NCI-H510A (cell line): ENCODE results near the gene SLC13A3.

Source experiments
- DNase-seq: peaks from one replicate; lab custom pipeline; 2025; lab: John Stamatoyannopoulos, UW

Gene SLC13A3

DNA sequence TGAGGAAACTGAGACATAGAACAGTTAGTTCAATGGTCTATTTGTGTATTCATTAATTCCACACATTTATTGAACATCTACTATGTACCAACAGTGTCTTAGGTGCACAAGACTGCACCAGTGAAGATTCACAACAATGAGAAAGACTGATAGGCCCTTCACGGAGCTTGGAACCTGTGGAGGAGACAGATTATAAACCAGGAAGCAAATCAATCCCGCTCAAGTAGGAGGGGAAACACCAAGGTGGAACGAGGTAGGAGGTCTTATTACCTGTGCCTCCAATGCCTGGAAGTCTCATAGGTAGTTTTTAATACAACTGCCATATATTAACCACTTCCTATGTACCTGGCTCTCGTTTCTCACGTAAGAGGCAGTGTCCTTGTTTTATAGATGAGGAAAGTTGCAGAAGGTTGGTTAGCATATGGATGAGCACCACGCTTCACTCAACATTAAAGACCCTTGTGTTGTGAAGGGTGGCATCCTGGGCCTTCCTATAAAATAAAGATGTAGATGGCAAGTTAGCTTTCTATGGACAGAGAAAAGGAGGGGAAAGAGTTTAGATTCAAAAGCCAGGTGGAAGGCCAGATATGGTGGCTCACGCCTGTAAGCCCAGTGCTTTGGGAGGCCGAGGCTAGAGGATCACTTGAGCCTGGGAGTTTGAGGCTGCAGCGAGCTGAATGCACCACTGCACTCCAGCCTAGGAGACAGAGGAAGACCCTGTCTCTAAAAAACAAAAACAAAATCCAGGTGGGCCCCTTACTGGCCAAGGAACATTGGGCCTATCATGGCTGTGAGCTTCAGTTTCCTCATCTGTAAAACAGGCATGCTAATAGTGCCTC, 45.1 kb downstream of the SLC13A3 start:
- DNase-seq: no peak

GRCh38 chr20:46605181-46605580, 46.1 kb downstream of the SLC13A3 start:
- DNase-seq: no peak

DNA sequence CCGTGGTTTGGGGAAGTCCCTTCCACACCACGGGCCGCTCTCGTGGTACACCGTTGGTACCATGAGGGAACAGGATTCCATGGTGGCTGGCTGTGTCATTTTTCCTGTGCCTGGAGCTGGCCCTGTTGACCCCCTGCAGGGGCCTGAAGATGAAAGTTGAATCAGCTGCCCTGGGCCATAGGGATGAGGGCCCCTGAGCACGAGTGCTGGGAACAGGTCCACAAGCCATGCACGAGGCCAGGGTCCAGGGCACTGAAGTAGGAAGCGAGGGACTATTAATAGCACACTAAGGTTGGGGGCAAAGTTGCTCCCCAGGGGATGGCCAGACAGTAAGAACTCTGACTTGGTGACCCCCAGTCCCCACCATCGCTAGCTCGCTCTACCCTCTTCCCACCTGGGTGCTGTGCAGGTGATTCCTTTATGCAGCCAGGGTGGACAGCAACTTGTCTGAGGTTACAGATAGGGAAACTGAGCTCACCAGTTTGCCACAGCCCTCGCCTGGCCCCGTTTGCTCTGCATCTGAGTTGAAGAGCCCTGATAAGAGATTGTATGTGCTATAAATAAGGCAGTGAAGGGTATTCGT, 46.6 kb downstream of the SLC13A3 start:
- DNase-seq: no peak

GRCh38 chr20:46602429-46602828, 48.8 kb downstream of the SLC13A3 start:
- DNase-seq: no peak

- DNase-seq: no peak
Measured at GRCh38 chr20:46601603-46602122, 49.6 kb downstream of the SLC13A3 start.

GRCh38 chr20:46600286-46600752, 50.9 kb downstream of the SLC13A3 start:
- DNase-seq: no peak

- no peak for DNase-seq
Measured at GRCh38 chr20:46599227-46599987, 51.9 kb downstream of the SLC13A3 start.

DNA sequence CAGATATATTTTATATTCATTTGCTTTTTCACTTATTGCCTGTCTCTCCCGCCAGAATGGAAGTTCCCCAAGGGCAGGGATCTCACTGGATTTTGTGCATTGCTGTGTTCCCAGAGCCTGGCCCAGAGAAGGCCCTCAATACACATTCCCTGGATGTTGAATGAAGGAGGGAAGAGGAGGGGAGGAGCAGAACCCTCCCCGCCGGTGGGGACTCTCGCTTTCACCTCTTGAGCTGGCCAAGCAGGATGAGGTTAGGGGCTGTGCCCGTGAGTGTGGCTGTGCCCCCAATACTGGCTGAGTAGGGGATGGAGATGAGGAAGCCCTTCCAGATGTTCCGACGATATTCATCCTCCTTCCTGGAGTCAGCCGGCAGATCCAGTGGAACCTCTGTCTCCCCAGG, 55.3 kb downstream of the SLC13A3 start:
- no peak for DNase-seq

DNA sequence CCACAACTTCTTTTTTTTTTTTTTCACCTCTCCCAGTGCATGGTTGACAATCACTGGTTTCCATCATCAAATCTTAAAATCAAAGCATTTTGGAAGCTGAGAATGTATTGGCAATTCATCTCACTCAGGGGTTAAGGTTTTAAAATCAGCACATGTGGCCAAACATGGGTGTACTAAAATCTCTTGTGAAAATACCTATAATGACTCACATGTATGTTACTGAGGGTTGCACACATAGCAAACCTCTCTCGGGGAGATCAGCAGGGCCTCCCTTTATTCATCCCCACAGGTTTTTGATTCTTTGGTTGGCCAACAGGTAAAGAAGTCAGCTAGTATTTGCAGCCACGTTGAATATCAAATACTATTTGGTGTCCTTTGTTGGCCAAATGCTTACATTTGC, 56.5 kb downstream of the SLC13A3 start:
- no peak for DNase-seq

DNA sequence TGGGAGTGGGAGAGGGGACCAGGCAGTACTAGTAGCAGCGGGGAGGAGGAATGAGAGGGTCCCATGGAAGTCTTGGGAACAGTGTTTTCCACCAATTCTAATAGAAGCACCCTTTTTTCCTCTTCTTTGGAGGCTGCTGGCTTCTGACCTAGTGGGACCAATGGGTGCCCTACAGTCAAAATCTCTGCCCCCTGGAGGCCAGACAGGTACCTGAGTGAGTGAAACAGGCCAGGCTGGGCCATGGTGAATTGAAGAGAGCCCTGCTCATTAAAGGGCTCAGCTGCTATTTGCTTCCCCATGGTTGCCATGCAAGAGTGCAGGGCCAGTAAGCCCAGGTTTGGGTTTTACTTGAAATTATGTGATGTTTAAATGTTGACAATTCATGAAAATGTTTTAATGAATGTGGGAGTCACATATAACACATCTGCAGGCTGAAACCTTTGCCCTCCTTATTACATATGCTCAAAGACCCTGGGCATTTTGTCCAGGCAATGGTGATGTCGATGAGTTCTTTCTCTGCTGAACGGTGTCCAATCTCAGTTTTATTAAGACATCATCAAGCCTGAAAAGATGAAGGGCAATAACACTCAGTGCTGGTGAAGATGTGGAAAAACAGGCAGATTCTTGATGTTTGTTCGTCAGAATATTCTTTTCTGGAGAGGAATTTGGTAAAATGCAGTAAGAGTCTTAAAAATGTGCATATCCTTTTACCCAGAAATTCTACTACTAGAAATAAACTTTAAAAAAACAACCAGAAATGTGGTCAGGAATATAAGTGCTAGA, 58.5 kb downstream of the SLC13A3 start:
- no peak for DNase-seq

DNA sequence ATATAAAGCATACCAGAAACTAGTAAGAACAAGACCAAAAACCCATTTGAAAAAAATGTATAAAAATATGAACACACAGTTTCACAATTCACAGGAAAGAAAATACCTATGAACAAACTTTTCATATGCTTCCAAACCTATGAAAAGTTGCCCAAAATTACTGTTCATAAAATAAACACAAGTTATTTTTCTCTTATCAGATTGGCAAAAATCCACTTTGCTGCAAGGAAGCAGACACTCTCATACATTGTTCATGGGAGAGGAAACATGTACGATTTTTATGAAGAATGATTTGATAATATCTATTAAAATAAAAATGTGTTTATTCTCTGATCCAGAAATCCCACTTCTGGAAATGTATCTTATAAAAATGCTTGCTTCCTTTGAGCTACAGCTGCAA, 60.8 kb downstream of the SLC13A3 start:
- DNase-seq: no peak

GRCh38 chr20:46588532-46589511, 62.4 kb downstream of the SLC13A3 start:
- no peak for DNase-seq

DNA sequence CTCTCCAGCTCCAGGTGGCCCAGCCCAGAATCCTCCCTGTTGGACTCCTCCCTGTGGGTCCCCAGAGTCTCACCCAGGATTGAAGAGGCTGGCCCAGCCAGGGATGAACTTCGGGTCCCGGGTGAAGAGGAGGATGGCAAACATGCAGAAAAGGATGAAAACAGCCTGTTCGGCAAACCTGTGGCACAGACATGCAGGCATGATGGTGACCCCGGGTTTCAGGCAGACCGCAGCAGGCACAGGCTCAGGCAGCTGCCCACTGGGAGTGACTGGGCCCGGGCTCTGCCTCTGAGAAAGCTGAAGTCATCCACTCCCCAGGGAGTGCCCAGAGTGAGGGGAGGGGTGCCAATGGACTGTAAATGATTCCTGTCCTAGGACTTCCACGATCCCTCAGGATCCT, 63.3 kb downstream of the SLC13A3 start:
- no peak for DNase-seq

GRCh38 chr20:46586724-46587123, 64.5 kb downstream of the SLC13A3 start:
- DNase-seq: no peak

DNA sequence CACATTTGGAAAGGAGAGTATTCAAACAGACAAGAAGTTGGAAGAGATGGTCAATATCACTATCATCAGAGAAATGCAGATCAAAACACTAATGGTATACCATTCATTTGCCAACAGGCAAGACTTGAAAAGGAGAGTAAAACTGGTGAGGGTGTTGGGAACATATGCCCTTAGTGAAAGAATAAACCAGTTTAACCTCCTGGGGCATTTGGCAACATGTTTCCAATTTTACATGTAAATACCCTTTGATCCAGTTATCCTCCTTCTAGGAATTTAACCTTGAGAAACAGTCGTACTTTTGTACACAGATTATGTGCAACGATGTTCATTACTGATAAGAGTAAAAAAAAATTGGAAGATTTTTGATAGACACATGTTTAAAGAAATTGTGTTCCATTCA, 66.8 kb downstream of the SLC13A3 start:
- DNase-seq: no peak

- DNase-seq: no peak
Measured at GRCh38 chr20:46583411-46584214, 67.6 kb downstream of the SLC13A3 start.

DNA sequence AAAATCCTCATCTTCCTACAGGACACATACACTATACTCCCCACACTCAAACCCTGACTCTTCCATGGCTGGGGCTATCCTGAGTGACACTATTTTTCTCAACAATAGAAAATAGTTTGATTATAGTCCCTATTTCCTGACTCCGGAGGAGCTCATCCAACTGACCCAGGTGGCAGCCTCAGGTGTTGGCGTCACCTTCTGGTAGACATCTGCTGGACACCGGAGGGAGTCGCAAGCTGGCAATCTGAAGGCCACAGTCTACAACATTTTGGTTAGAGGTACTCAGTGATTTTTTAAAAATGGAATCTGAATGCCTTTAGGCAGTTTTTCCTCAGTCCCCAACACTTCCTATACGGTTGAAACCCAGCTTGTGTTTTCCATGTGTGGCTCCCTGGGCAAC, 68.6 kb downstream of the SLC13A3 start:
- DNase-seq: no peak

DNA sequence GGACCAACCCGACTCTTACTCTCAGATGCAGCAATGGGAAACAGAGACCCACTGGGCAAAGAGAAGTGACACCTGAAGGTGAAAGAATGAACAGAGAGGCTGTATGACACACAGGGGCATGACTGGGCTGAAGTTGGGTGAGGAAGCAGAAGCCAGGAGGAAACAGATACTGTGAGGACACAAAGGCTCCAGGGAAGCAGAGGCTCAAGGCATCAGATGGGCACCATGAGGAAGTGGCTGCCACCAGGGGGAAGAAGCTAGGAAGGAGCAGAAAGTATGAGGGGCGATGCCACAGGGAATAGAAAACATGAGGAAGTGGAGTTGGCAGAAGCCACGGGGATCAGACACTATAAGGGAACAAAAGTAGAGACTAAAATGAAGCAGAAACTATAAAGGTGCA, 69.9 kb downstream of the SLC13A3 start:
- DNase-seq: no peak

GRCh38 chr20:46580613-46581205, 70.5 kb downstream of the SLC13A3 start:
- DNase-seq: no peak
